Urothelium cell line (cell line): ENCODE data around the gene PTPRG.

Source experiments
- DNase-seq: peaks from one replicate; pipeline ENCODE4 v3.0.0; 2011; ENCODE audit warnings: low spot score, mixed read lengths
- FAIRE-seq: peaks from 2 replicates; lab custom pipeline; 2011; peaks lifted over from hg19 to GRCh38; lab: Jason Lieb, UNC

PTPRG gene

GRCh38 chr3:61877359-61878138 lies 316.2 kb downstream of the PTPRG start:
- DNase-seq (no peak), FAIRE-seq (no peak)

- no peak for DNase-seq
- no peak for FAIRE-seq
These were observed 320.9 kb downstream of the PTPRG start for GRCh38 chr3:61882253-61882652.

- DNase-seq, result no peak
- no peak for FAIRE-seq
These were observed 323.4 kb downstream of the PTPRG start for GRCh38 chr3:61884794-61885193.

GRCh38 chr3:61885414-61885813 lies 324.0 kb downstream of the PTPRG start:
- no peak for FAIRE-seq

GRCh38 chr3:61887206-61887605 lies 325.8 kb downstream of the PTPRG start:
- FAIRE-seq (no peak), DNase-seq (no peak)

More at GRCh38 chr3:61885414-61885813, 324.0 kb downstream of the PTPRG start:
- no peak for DNase-seq

GRCh38 chr3:61889259-61889658 lies 327.9 kb downstream of the PTPRG start:
- DNase-seq (no peak), FAIRE-seq (no peak)

- DNase-seq, result no peak
- no peak for FAIRE-seq
These were observed 328.8 kb downstream of the PTPRG start for GRCh38 chr3:61890167-61890566.

- DNase-seq (no peak), FAIRE-seq (no peak)
These were observed 329.2 kb downstream of the PTPRG start for GRCh38 chr3:61890586-61890985.

- no peak for DNase-seq
- FAIRE-seq, result no peak
These were observed 331.5 kb downstream of the PTPRG start for GRCh38 chr3:61892891-61893290.

- FAIRE-seq, result no peak
- DNase-seq, result no peak
These were observed 332.6 kb downstream of the PTPRG start for GRCh38 chr3:61893840-61894566.

GRCh38 chr3:61894988-61895935 lies 333.9 kb downstream of the PTPRG start:
- DNase-seq (peak; percentile 81), FAIRE-seq (no peak)

GRCh38 chr3:61896251-61896650 lies 334.9 kb downstream of the PTPRG start:
- DNase-seq, result no peak
- FAIRE-seq, result no peak

- no peak for FAIRE-seq
- DNase-seq, result no peak
These were observed 336.5 kb downstream of the PTPRG start for GRCh38 chr3:61897848-61898247.

- no peak for DNase-seq
- FAIRE-seq, result no peak
These were observed 338.5 kb downstream of the PTPRG start for GRCh38 chr3:61899700-61900462.

GRCh38 chr3:61901496-61901895 lies 340.1 kb downstream of the PTPRG start:
- FAIRE-seq, result no peak

GRCh38 chr3:61901986-61902385 lies 340.6 kb downstream of the PTPRG start:
- FAIRE-seq (no peak), DNase-seq (no peak)

More at GRCh38 chr3:61901496-61901895, 340.1 kb downstream of the PTPRG start:
- DNase-seq, result no peak

- FAIRE-seq, result no peak
- no peak for DNase-seq
These were observed 341.7 kb downstream of the PTPRG start for GRCh38 chr3:61903074-61903473.

- DNase-seq (no peak), FAIRE-seq (no peak)
These were observed 342.7 kb downstream of the PTPRG start for GRCh38 chr3:61903931-61904657.

- FAIRE-seq, result no peak
- DNase-seq, result no peak
These were observed 345.9 kb downstream of the PTPRG start for GRCh38 chr3:61907210-61907795.
